Frontal cortex (tissue), 4 donors: ENCODE results near the gene SCIN. TPM values are rescaled to one million over a fixed set of nuclear protein-coding genes. Genes with fewer than 3 reads are reported as not detected.

Experiments used
- DNase-seq, 2 donors: peaks; one replicate each; pipeline ENCODE4 v3.0.0; 2012; ENCODE audit warnings: low spot score in 2 of 2
- FAIRE-seq: peaks from 2 replicates; lab custom pipeline; 2012; peaks lifted over from hg19 to GRCh38; lab: Jason Lieb, UNC
- small RNA-seq: library from RNA; depleted of rRNA; stranded (forward); fragments of <200 nt; gene quantifications from one replicate; pipeline ENCODE3, GENCODE V24; 2014
- total RNA-seq: library from RNA; depleted of rRNA; stranded (reverse); fragments of >200 nt; gene quantifications from one replicate; pipeline ENCODE4 v1.2.3, GENCODE V29; 2014
- donor health status: control.
- donor health status: control.
- donor health status: control.

SCIN gene
- total RNA-seq, 1 donor from 2014 or later, result 1.6 TPM

- FAIRE-seq (no peak), DNase-seq (no peak)
These were observed 135.4 kb downstream of the SCIN start for GRCh38 chr7:12705878-12706277.

- FAIRE-seq, result no peak
These were observed 136.5 kb downstream of the SCIN start for GRCh38 chr7:12706900-12707536.

GRCh38 chr7:12708314-12708713 is 137.8 kb downstream of the SCIN start:
- DNase-seq, result no peak
- peak; percentile 3 for FAIRE-seq

More at GRCh38 chr7:12706900-12707536, 136.5 kb downstream of the SCIN start:
- no peak for DNase-seq

Small RNA genes within 50 kb of the gene (small RNA-seq; reads per million reads assigned to genes)
- not detected for gene RF00264

Other genes starting within 250 kb of the SCIN start
- gene VWDE, start 166.9 kb upstream of the SCIN start, total RNA-seq, result 1.2 TPM
- gene ARL4A, start 116.9 kb downstream of the SCIN start, total RNA-seq, result 49.7 TPM